SK-N-SH treated with all-trans-retinoic acid at 6 μM for 48 hours (cell line): ENCODE measurements around the gene RNF212B.

Experiments used
- ARNTL ChIP-seq: fragments of 450-650 bp; formaldehyde crosslinking; IDR thresholded peaks from 2 replicates; pipeline ENCODE4 v1.5.0; 2020; ENCODE audit warnings: low read depth, mild to moderate bottlenecking, moderate library complexity, borderline replicate concordance
- GLIS3 ChIP-seq: fragments of 250-450 bp; sonication (Bioruptor Pico); IDR thresholded peaks from 2 replicates; pipeline ENCODE4 v1.5.0; 2020; ENCODE audit warnings: mild to moderate bottlenecking, moderate library complexity
- ISL1 ChIP-seq: fragments of 250-450 bp; sonication (Bioruptor Pico); IDR thresholded peaks from 2 replicates; pipeline ENCODE4 v2.1.2; 2022; ENCODE audit warnings: mild to moderate bottlenecking, moderate library complexity
- RARB ChIP-seq: fragments of 250-450 bp; sonication (Bioruptor Pico); IDR thresholded peaks from 2 replicates; pipeline ENCODE4 v1.8.0; 2021; ENCODE audit warnings: mild to moderate bottlenecking, moderate library complexity
- SNAI2 ChIP-seq: fragments of 250-450 bp; sonication (Bioruptor Pico); IDR thresholded peaks from 2 replicates; pipeline ENCODE4 v1.5.0; 2020; ENCODE audit warnings: mild to moderate bottlenecking, moderate library complexity
- TCF4 ChIP-seq: fragments of 250-450 bp; sonication (Bioruptor Pico); IDR thresholded peaks from 2 replicates; pipeline ENCODE4 v1.8.0; 2021; ENCODE audit warnings: mild to moderate bottlenecking, moderate library complexity, borderline replicate concordance
- ZC3H10 ChIP-seq: fragments of 250-450 bp; sonication (Bioruptor Pico); IDR thresholded peaks from 2 replicates; pipeline ENCODE4 v1.5.1; 2021; ENCODE audit warnings: mild to moderate bottlenecking, moderate library complexity
- ZFP3 ChIP-seq: fragments of 250-450 bp; sonication (Bioruptor Pico); IDR thresholded peaks from 2 replicates; pipeline ENCODE4 v1.5.0; 2020; ENCODE audit warnings: mild to moderate bottlenecking, moderate library complexity
- ZFP30 ChIP-seq: fragments of 450-650 bp; formaldehyde crosslinking; IDR thresholded peaks from 2 replicates; pipeline ENCODE4 v1.5.0; 2022; ENCODE audit warnings: mild to moderate bottlenecking, moderate library complexity
- ZNF565 ChIP-seq: fragments of 450-650 bp; formaldehyde crosslinking; conservative IDR thresholded peaks from 2 replicates; pipeline ENCODE4 v1.5.0; 2020; ENCODE audit warnings: low read depth, mild to moderate bottlenecking, moderate library complexity
- ZNF70 ChIP-seq: fragments of 450-650 bp; formaldehyde crosslinking; IDR thresholded peaks from 2 replicates; pipeline ENCODE4 v1.5.0; 2020; ENCODE audit warnings: mild to moderate bottlenecking, moderate library complexity
- ZNF8 ChIP-seq: fragments of 450-650 bp; formaldehyde crosslinking; IDR thresholded peaks from 2 replicates; pipeline ENCODE4 v1.5.0; 2020; ENCODE audit warnings: mild to moderate bottlenecking, moderate library complexity
- TF ChIP-seq, protein P1 (sequence below): fragments of 250-450 bp; sonication (Bioruptor Pico); IDR thresholded peaks from 2 replicates; pipeline ENCODE4 v1.8.0; 2020; ENCODE audit warnings: mild to moderate bottlenecking, moderate library complexity, borderline replicate concordance

DNA sequence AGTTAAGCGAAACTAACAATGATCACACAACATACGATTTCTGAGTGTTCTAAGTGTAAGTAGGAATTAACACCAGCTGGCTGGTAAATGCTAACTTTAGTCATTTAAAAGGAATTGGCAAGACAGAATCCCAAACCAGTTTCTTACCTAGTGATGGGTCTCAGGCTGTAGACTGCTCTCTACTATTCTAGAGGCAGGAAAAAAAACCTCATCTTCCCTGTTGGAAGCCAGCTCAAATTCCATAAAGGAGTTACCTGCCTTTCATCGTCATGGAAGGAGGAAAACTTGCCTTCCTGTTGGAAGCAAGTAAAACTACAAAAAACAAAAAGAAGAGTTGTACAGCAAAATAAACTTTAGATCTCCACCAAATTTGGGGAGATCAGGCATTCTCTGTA lies 30.6 kb upstream of the RNF212B start:
- TF ChIP-seq ZFP3 (CRISPR knock-in tag) (no peak), ZC3H10 (CRISPR knock-in tag) (no peak), GLIS3 (CRISPR knock-in tag) (no peak), ISL1 (no peak), ZNF70 (CRISPR knock-in tag) (no peak), ZNF565 (CRISPR knock-in tag) (no peak), TCF4 (no peak), ZFP30 (CRISPR knock-in tag) (no peak), ARNTL (no peak), RARB (CRISPR knock-in tag) (no peak), ZNF8 (CRISPR knock-in tag) (no peak), SNAI2 (no peak)
- TF ChIP-seq, protein P1, sequence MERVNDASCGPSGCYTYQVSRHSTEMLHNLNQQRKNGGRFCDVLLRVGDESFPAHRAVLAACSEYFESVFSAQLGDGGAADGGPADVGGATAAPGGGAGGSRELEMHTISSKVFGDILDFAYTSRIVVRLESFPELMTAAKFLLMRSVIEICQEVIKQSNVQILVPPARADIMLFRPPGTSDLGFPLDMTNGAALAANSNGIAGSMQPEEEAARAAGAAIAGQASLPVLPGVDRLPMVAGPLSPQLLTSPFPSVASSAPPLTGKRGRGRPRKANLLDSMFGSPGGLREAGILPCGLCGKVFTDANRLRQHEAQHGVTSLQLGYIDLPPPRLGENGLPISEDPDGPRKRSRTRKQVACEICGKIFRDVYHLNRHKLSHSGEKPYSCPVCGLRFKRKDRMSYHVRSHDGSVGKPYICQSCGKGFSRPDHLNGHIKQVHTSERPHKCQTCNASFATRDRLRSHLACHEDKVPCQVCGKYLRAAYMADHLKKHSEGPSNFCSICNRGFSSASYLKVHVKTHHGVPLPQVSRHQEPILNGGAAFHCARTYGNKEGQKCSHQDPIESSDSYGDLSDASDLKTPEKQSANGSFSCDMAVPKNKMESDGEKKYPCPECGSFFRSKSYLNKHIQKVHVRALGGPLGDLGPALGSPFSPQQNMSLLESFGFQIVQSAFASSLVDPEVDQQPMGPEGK (CRISPR knock-in tag) = no peak
